BJ (cell line): ENCODE data around the gene RSRP1. TPM values are rescaled to one million over a fixed set of nuclear protein-coding genes. Genes with fewer than 3 reads are reported as not detected.
"Not testable (repeated sequence)": the region's sequence is repeated elsewhere in the genome, so short reads cannot be mapped to it uniquely, and the experiment has no call there.

Source experiments
- CTCF ChIA-PET: fragments of 350-600 bp; formaldehyde crosslinking; extraction: SDS; loops from one replicate; lab custom pipeline; 2021; ENCODE audit warnings: antibody characterized with exemption, inconsistent platforms; lab: Yijun Ruan, JAX
- POLR2A ChIA-PET: fragments of 300-600 bp; sonication (Branson Sonifier 250); formaldehyde crosslinking; extraction: SDS; loops from one replicate; lab custom pipeline; 2021; ENCODE audit warnings: antibody characterized with exemption; lab: Charles Lee
- DNase-seq: peaks from one replicate; pipeline ENCODE4 v3.0.0-alpha.2; 2011; ENCODE audit warnings: low read depth
- H3K27me3 ChIP-seq: 2 replicates; pipeline ENCODE4 v1.6.0; 2011; ENCODE audit warnings: low read length; ENCODE audit not compliant: control insufficient read depth, insufficient read depth
- H3K36me3 ChIP-seq: 2 replicates; pipeline ENCODE4 v1.5.1; 2011; ENCODE audit warnings: low read length; ENCODE audit not compliant: control insufficient read depth, insufficient read depth
- H3K4me3 ChIP-seq: 2 replicates; pipeline ENCODE4 v1.5.1; 2011; ENCODE audit warnings: low read depth, mild to moderate bottlenecking, control low read depth, low read length
- CTCF ChIP-seq: IDR thresholded peaks from 2 replicates; pipeline ENCODE4 v1.5.1; 2011; ENCODE audit warnings: low read depth, mild to moderate bottlenecking, control low read depth, inconsistent platforms, low read length, moderate library complexity; ENCODE audit not compliant: insufficient read depth
- polyA plus RNA-seq: library from polyadenylated mRNA; depleted of rRNA; stranded (reverse); fragments of >200 nt; gene quantifications from 2 replicates; pipeline ENCODE4 v1.2.3, GENCODE V29; 2011

The RSRP1 gene
- polyA plus RNA-seq, 1 experiment, result 70.4 TPM

GRCh38 chr1:25243907-25244306, 3.3 kb downstream of the RSRP1 start:
- CTCF ChIA-PET, result no interaction called here
- DNase-seq, result no peak

GRCh38 chr1:25239681-25240541, 7.3 kb downstream of the RSRP1 start:
- peak; percentile 71 for TF ChIP-seq CTCF
- DNase-seq, result peak; percentile 59
- Histone ChIP-seq H3K4me3 (peak overlapping the region; percentile 35), H3K27me3 (no peaks in the 10 kb centered on the region), H3K36me3 (peaks cover 8% of the 10 kb centered on the region)
- ChIA-PET POLR2A (interaction anchor here (0.6 kb wide), 1 partner anchor 375 kb away, joined by 3 read pairs; no protein-coding TSS in a partner anchor), CTCF (interaction anchor here (0.7 to 1.5 kb wide), 6 partner anchors 14 to 455 kb away, joined by 3 to 8 read pairs (median 3); no protein-coding TSS in a partner anchor)

More at GRCh38 chr1:25243907-25244306, 3.3 kb downstream of the RSRP1 start:
- Histone ChIP-seq H3K36me3 (peaks cover 13% of the 10 kb centered on the region), H3K27me3 (no peaks in the 10 kb centered on the region), H3K4me3 (no peak overlapping the region)
- TF ChIP-seq CTCF, result no peak
- POLR2A ChIA-PET, result no interaction called here

- Histone ChIP-seq H3K36me3 (peaks cover 3% of the 10 kb centered on the region; the same call in 1 of the 2 replicates), H3K27me3 (no peaks in the 10 kb centered on the region), H3K4me3 (no peak overlapping the region)
- TF ChIP-seq CTCF, result no peak
- ChIA-PET POLR2A (no interaction called here), CTCF (no interaction called here)
- no peak for DNase-seq
Observed at GRCh38 chr1:25238046-25238445, 9.2 kb downstream of the RSRP1 start.

- DNase-seq, H3K27me3 ChIP-seq, POLR2A ChIA-PET, H3K4me3 ChIP-seq, H3K36me3 ChIP-seq: not testable (repeated sequence)
- CTCF ChIA-PET, result interaction anchor here (0.6 kb wide), 1 partner anchor 618 kb away, joined by 3 read pairs; no protein-coding TSS in a partner anchor
Observed at GRCh38 chr1:25236261-25236660, 11.0 kb downstream of the RSRP1 start.

- CTCF ChIA-PET, DNase-seq, H3K27me3 ChIP-seq, H3K36me3 ChIP-seq, H3K4me3 ChIP-seq: not testable (repeated sequence)
- POLR2A ChIA-PET, result interaction anchor here (0.7 kb wide), 1 partner anchor 1259 kb away, joined by 3 read pairs; no protein-coding TSS in a partner anchor
Observed at GRCh38 chr1:25235411-25235810, 11.8 kb downstream of the RSRP1 start.
